GM23338 (cell line): ENCODE measurements around the gene EGF. TPM values are rescaled to one million over a fixed set of nuclear protein-coding genes. Genes with fewer than 3 reads are reported as not detected.

ENCODE experiments used
- ATAC-seq: fragments of 200-7000 bp; cut with Tn5 transposase; 3 replicates; pipeline ENCODE4 v1.9.1; 2020
- DNase-seq: peaks from one replicate; pipeline ENCODE4 v3.0.0-alpha.2; 2015; ENCODE audit warnings: low spot score
- H2AFZ ChIP-seq: fragments of 200-600 bp; sonication (generic); 2 replicates; pipeline ENCODE4 v1.8.0; 2016; ENCODE audit warnings: antibody characterized with exemption, mild to moderate bottlenecking, moderate library complexity
- H3F3A ChIP-seq: fragments of 200-600 bp; sonication (generic); replicated peaks from 2 replicates; pipeline ENCODE4 v1.8.0; 2017; ENCODE audit warnings: antibody characterized with exemption, mixed run types, low read depth
- H3K27ac ChIP-seq: fragments of 200-600 bp; sonication (generic); 2 replicates; pipeline ENCODE4 v1.6.1; 2016; ENCODE audit warnings: low read depth
- H3K27me3 ChIP-seq: fragments of 200-600 bp; sonication (generic); 2 replicates; pipeline ENCODE4 v1.8.0; 2016; ENCODE audit warnings: mild to moderate bottlenecking, mixed run types, moderate library complexity; ENCODE audit not compliant: insufficient read depth
- H3K36me3 ChIP-seq: fragments of 200-600 bp; sonication (generic); 2 replicates; pipeline ENCODE4 v1.8.0; 2016; ENCODE audit warnings: mild to moderate bottlenecking; ENCODE audit not compliant: insufficient read depth
- H3K4me1 ChIP-seq: fragments of 200-600 bp; sonication (generic); 2 replicates; pipeline ENCODE4 v1.8.0; 2016; ENCODE audit warnings: mild to moderate bottlenecking, moderate library complexity; ENCODE audit not compliant: insufficient read depth
- H3K4me2 ChIP-seq: fragments of 200-600 bp; sonication (generic); 2 replicates; pipeline ENCODE4 v1.7.1; 2017; ENCODE audit warnings: mixed run types
- H3K4me3 ChIP-seq: fragments of 200-600 bp; sonication (generic); 2 replicates; pipeline ENCODE4 v1.6.1; 2016; ENCODE audit warnings: mixed run types
- H3K79me2 ChIP-seq: fragments of 200-600 bp; sonication (generic); replicated peaks from 2 replicates; pipeline ENCODE4 v1.8.0; 2017; ENCODE audit warnings: mild to moderate bottlenecking; ENCODE audit not compliant: insufficient read depth
- H3K9me2 ChIP-seq: fragments of 200-600 bp; sonication (generic); 2 replicates; pipeline ENCODE4 v1.8.0; 2017; ENCODE audit not compliant: insufficient read depth
- H4K20me1 ChIP-seq: fragments of 200-600 bp; sonication (generic); replicated peaks from 2 replicates; pipeline ENCODE4 v1.8.0; 2017; ENCODE audit warnings: mild to moderate bottlenecking; ENCODE audit not compliant: insufficient read depth
- H3K27ac Mint-ChIP-seq: 2 replicates; pipeline ENCODE4 v1.8.0; 2020; ENCODE audit warnings: inconsistent platforms, mild to moderate bottlenecking, moderate library complexity, mixed read lengths
- H3K27me3 Mint-ChIP-seq: 3 replicates; pipeline ENCODE4 v1.8.0; 2022; ENCODE audit warnings: low read depth, mild to moderate bottlenecking, moderate library complexity, mixed read lengths, inconsistent platforms; ENCODE audit not compliant: insufficient read depth, poor library complexity
- H3K36me3 Mint-ChIP-seq: 3 replicates; pipeline ENCODE4 v1.8.0; 2021; ENCODE audit warnings: low read depth, mild to moderate bottlenecking, inconsistent platforms, moderate library complexity, mixed read lengths
- H3K4me1 Mint-ChIP-seq: 3 replicates; pipeline ENCODE4 v1.8.0; 2020; ENCODE audit warnings: mild to moderate bottlenecking, inconsistent platforms, mixed read lengths
- H3K4me3 Mint-ChIP-seq: 3 replicates; pipeline ENCODE4 v1.8.0; 2021; ENCODE audit warnings: moderate library complexity, mild to moderate bottlenecking, inconsistent platforms, mixed read lengths
- H3K9me3 Mint-ChIP-seq: 3 replicates; pipeline ENCODE4 v1.8.0; 2020; ENCODE audit warnings: moderate library complexity, mild to moderate bottlenecking, inconsistent platforms, mixed read lengths
- CREB1 ChIP-seq: fragments of 250-450 bp; sonication (Bioruptor Pico); IDR thresholded peaks from 2 replicates; pipeline ENCODE4 v1.5.0; 2020; ENCODE audit warnings: low read depth, mild to moderate bottlenecking, moderate library complexity
- ETS1 ChIP-seq: IDR thresholded peaks from 2 replicates; pipeline ENCODE4 v1.6.1; 2016; ENCODE audit warnings: antibody characterized with exemption
- EZH2 ChIP-seq: fragments of 200-600 bp; sonication (generic); IDR thresholded peaks from one replicate; pipeline ENCODE4 v1.8.0; 2017; ENCODE audit warnings: antibody characterized with exemption, mild to moderate bottlenecking, low read depth; ENCODE audit not compliant: unreplicated experiment
- EZH2phosphoT487 ChIP-seq: fragments of 200-600 bp; sonication (generic); IDR thresholded peaks from one replicate; pipeline ENCODE4 v1.8.1; 2018; ENCODE audit warnings: antibody characterized with exemption; ENCODE audit not compliant: unreplicated experiment
- JUNB ChIP-seq: IDR thresholded peaks from one replicate; pipeline ENCODE4 v1.6.1; 2016; ENCODE audit warnings: antibody characterized with exemption; ENCODE audit not compliant: unreplicated experiment
- NANOG ChIP-seq: IDR thresholded peaks from 2 replicates; pipeline ENCODE4 v1.6.1; 2016; ENCODE audit warnings: antibody characterized with exemption, borderline replicate concordance
- POLR2AphosphoS5 ChIP-seq: IDR thresholded peaks from 2 replicates; pipeline ENCODE4 v1.6.1; 2016; ENCODE audit warnings: antibody characterized with exemption, low read depth
- STAT1 ChIP-seq: IDR thresholded peaks from one replicate; pipeline ENCODE4 v1.6.1; 2016; ENCODE audit warnings: antibody characterized with exemption; ENCODE audit not compliant: unreplicated experiment
- ZNF114 ChIP-seq: fragments of 250-450 bp; sonication (Bioruptor Pico); IDR thresholded peaks from 2 replicates; pipeline ENCODE4 v1.5.0; 2020; ENCODE audit warnings: mild to moderate bottlenecking, moderate library complexity
- ZNF331 ChIP-seq: fragments of 250-450 bp; sonication (Bioruptor Pico); IDR thresholded peaks from 2 replicates; pipeline ENCODE4 v1.5.0; 2020; ENCODE audit warnings: low read depth, mild to moderate bottlenecking, moderate library complexity
- ZNF462 ChIP-seq: fragments of 250-450 bp; sonication (Bioruptor Pico); IDR thresholded peaks from 2 replicates; pipeline ENCODE4 v1.5.0; 2020; ENCODE audit warnings: mild to moderate bottlenecking, moderate library complexity
- polyA plus RNA-seq: library from polyadenylated mRNA; unstranded; fragments of >200 nt; fragmentation: Nextera tagmentation; extraction: Ambion mirVana; gene quantifications from 2 replicates; pipeline ENCODE4 v1.2.1, GENCODE V29; 2016
- total RNA-seq: library from RNA; depleted of rRNA; stranded (reverse); fragments of >200 nt; shearing (Covaris generic); gene quantifications from 2 replicates; pipeline ENCODE4 v1.2.3, GENCODE V29; 2014
- TF ChIP-seq, protein P1 (sequence below), 2 experiments: fragments of 200-600 bp in 1 of 2; sonication (generic) in 1 of 2; conservative IDR thresholded peaks; 2 replicates each; pipeline versions ENCODE4 v1.5.1 to v1.6.1; 2016 to 2017; ENCODE audit warnings: antibody characterized with exemption in 2 of 2, low read depth in 2 of 2, mild to moderate bottlenecking in 2 of 2, moderate library complexity in 1 of 2
- TF ChIP-seq, protein P2 (sequence below): IDR thresholded peaks from one replicate; pipeline ENCODE4 v1.6.1; 2018; ENCODE audit warnings: antibody characterized with exemption; ENCODE audit not compliant: unreplicated experiment

EGF gene
- total and polyA plus RNA-seq, 2 experiments from 2014 or later, result 1.4 to 3.0 TPM

GRCh38 chr4:109976189-109976588, 63.5 kb downstream of the EGF start:
- Mint-ChIP-seq H3K27me3 (peaks cover 2% of the 10 kb centered on the region), H3K27ac (no peak overlapping the region), H3K36me3 (no peaks in the 10 kb centered on the region), H3K4me3 (no peak overlapping the region), H3K9me3 (no peaks in the 10 kb centered on the region), H3K4me1 (peaks cover 35% of the 10 kb centered on the region)
- Histone ChIP-seq H4K20me1 (no peaks in the 10 kb centered on the region), H3K27me3 (no peaks in the 10 kb centered on the region), H3K27ac (no peak overlapping the region), H3K9me2 (no peaks in the 10 kb centered on the region), H3K4me3 (no peak overlapping the region), H3K4me1 (peaks cover 17% of the 10 kb centered on the region), H3K4me2 (no peak overlapping the region), H2AFZ (no peak overlapping the region), H3K79me2 (no peaks in the 10 kb centered on the region), H3F3A (no peaks in the 10 kb centered on the region), H3K36me3 (no peaks in the 10 kb centered on the region)
- ATAC-seq, result no peak
- TF ChIP-seq ZNF331, result no peak
- no peak for TF ChIP-seq POLR2AphosphoS5
- TF ChIP-seq, protein P1, sequence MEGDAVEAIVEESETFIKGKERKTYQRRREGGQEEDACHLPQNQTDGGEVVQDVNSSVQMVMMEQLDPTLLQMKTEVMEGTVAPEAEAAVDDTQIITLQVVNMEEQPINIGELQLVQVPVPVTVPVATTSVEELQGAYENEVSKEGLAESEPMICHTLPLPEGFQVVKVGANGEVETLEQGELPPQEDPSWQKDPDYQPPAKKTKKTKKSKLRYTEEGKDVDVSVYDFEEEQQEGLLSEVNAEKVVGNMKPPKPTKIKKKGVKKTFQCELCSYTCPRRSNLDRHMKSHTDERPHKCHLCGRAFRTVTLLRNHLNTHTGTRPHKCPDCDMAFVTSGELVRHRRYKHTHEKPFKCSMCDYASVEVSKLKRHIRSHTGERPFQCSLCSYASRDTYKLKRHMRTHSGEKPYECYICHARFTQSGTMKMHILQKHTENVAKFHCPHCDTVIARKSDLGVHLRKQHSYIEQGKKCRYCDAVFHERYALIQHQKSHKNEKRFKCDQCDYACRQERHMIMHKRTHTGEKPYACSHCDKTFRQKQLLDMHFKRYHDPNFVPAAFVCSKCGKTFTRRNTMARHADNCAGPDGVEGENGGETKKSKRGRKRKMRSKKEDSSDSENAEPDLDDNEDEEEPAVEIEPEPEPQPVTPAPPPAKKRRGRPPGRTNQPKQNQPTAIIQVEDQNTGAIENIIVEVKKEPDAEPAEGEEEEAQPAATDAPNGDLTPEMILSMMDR (conservative IDR thresholded peaks at IDR 0.05; ENCODE audit: low read depth in 2 of 2), result no peak
- no peak for TF ChIP-seq ZNF114 (CRISPR knock-in tag)
- TF ChIP-seq JUNB, result no peak
- no peak for TF ChIP-seq NANOG
- no peak for TF ChIP-seq EZH2phosphoT487
- TF ChIP-seq, protein P2, sequence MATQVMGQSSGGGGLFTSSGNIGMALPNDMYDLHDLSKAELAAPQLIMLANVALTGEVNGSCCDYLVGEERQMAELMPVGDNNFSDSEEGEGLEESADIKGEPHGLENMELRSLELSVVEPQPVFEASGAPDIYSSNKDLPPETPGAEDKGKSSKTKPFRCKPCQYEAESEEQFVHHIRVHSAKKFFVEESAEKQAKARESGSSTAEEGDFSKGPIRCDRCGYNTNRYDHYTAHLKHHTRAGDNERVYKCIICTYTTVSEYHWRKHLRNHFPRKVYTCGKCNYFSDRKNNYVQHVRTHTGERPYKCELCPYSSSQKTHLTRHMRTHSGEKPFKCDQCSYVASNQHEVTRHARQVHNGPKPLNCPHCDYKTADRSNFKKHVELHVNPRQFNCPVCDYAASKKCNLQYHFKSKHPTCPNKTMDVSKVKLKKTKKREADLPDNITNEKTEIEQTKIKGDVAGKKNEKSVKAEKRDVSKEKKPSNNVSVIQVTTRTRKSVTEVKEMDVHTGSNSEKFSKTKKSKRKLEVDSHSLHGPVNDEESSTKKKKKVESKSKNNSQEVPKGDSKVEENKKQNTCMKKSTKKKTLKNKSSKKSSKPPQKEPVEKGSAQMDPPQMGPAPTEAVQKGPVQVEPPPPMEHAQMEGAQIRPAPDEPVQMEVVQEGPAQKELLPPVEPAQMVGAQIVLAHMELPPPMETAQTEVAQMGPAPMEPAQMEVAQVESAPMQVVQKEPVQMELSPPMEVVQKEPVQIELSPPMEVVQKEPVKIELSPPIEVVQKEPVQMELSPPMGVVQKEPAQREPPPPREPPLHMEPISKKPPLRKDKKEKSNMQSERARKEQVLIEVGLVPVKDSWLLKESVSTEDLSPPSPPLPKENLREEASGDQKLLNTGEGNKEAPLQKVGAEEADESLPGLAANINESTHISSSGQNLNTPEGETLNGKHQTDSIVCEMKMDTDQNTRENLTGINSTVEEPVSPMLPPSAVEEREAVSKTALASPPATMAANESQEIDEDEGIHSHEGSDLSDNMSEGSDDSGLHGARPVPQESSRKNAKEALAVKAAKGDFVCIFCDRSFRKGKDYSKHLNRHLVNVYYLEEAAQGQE, result no peak
- TF ChIP-seq STAT1, result no peak
- no peak for TF ChIP-seq EZH2
- TF ChIP-seq ZNF462 (CRISPR knock-in tag), result no peak
- no peak for TF ChIP-seq ETS1
- no peak for TF ChIP-seq CREB1 (CRISPR knock-in tag)
- no peak for DNase-seq
